Vagina (tissue), 2 donors: ENCODE measurements around the gene COL10A1. TPM values are rescaled to one million over a fixed set of nuclear protein-coding genes. Genes with fewer than 3 reads are reported as not detected.
A peak's percentile ranks its signal among the peaks of the same experiment; 100 is the strongest.
"Not testable (repeated sequence)": the region's sequence is repeated elsewhere in the genome, so short reads cannot be mapped to it uniquely, and the experiment has no call there.

ENCODE experiments used
- DNase-seq, 2 donors: peaks; one replicate each; pipeline ENCODE4 v3.0.0-alpha.2; 2017; ENCODE audit errors: extremely low spot score in 2 of 2
- H3K27ac ChIP-seq: fragments of 200-600 bp; sonication (generic); one replicate; pipeline ENCODE4 v1.5.1; 2019
- H3K27me3 ChIP-seq: fragments of 200-600 bp; sonication (generic); one replicate; pipeline ENCODE4 v1.5.1; 2019
- H3K36me3 ChIP-seq, 2 donors: fragments of 200-600 bp; sonication (generic); one replicate each; pipeline ENCODE4 v1.5.1; 2017 to 2019
- H3K4me1 ChIP-seq: fragments of 200-600 bp; sonication (generic); one replicate; pipeline ENCODE4 v1.5.1; 2019
- H3K4me3 ChIP-seq, 2 donors: fragments of 200-600 bp; sonication (generic); 1 replicate in 1 of 2; 2 replicates in 1 of 2; pipeline ENCODE4 v1.5.1; 2016 to 2019
- H3K9me3 ChIP-seq: fragments of 200-600 bp; sonication (generic); one replicate; pipeline ENCODE4 v1.5.1; 2019
- CTCF ChIP-seq, 3 experiments: fragments of 450-650 bp in 2 of 3; fragments of 200-600 bp in 1 of 3; sonication (generic) in 1 of 3; IDR thresholded peaks; one replicate each; pipeline ENCODE4 v1.5.1; 2017 to 2019; ENCODE audit warnings: antibody characterized with exemption in 3 of 3, mild to moderate bottlenecking in 2 of 3, moderate library complexity in 2 of 3
- POLR2A ChIP-seq, 2 donors: fragments of 450-650 bp; IDR thresholded peaks; one replicate each; pipeline ENCODE4 v1.6.1; 2017; ENCODE audit warnings: antibody characterized with exemption in 2 of 2, mild to moderate bottlenecking in 2 of 2, moderate library complexity in 2 of 2
- POLR2AphosphoS5 ChIP-seq, 2 donors: sonication (generic); formaldehyde crosslinking; IDR thresholded peaks; one replicate each; pipeline ENCODE4 v1.9.0; 2017; ENCODE audit warnings: antibody characterized with exemption in 2 of 2, mild to moderate bottlenecking in 2 of 2, low read depth in 1 of 2; ENCODE audit not compliant: insufficient read depth in 1 of 2
- intact Hi-C: fragments of 100-400 bp; cut with DNase I; formaldehyde crosslinking; loops from one replicate; pipeline ENCODE4 v1.15.1; 2023
- total RNA-seq: library from RNA; depleted of rRNA; stranded (reverse); fragments of >200 nt; gene quantifications from one replicate; pipeline ENCODE4 v1.2.3, GENCODE V29; 2016

The COL10A1 gene
- total RNA-seq, 1 donor from 2014 or later: not detected

- no peak for DNase-seq
- H3K36me3 ChIP-seq: no peaks in the 10 kb centered on the region
- H3K4me1 ChIP-seq: peaks cover 28% of the 10 kb centered on the region
- H3K4me3 ChIP-seq: peak within 1 kb of the TSS; percentile 63 to 78
- H3K27ac ChIP-seq: peak within 1 kb of the TSS; percentile 89
- TF ChIP-seq CTCF (IDR thresholded peaks at IDR 0.05): peak in 1 of 3 experiments; percentile 43
- peak in 1 of 2 donors; percentile 86 for TF ChIP-seq POLR2AphosphoS5 (IDR thresholded peaks at IDR 0.05; ENCODE audit: insufficient read depth in 1 of 2, low read depth in 1 of 2)
- TF ChIP-seq POLR2A (IDR thresholded peaks at IDR 0.05): peak in 1 of 2 donors; percentile 47
- intact Hi-C loops: no loop called here
- no peaks in the 10 kb centered on the region for H3K27me3 ChIP-seq
- no peaks in the 10 kb centered on the region for H3K9me3 ChIP-seq
Observed at GRCh38 chr6:116100419-116101301, 25.3 kb downstream of the COL10A1 start, which contains the start of gene NT5DC1. Gene NT5DC1 (plus strand): TSS chr6:116100853. CDS start chr6:116100931, 78 bp downstream.

- no peak for DNase-seq
- no peaks in the 10 kb centered on the region for H3K27me3 ChIP-seq
- peaks cover 18% of the 10 kb centered on the region for H3K4me1 ChIP-seq
- TF ChIP-seq POLR2AphosphoS5 (IDR thresholded peaks at IDR 0.05; ENCODE audit: insufficient read depth in 1 of 2, low read depth in 1 of 2) (no peak), POLR2A (IDR thresholded peaks at IDR 0.05) (no peak), CTCF (IDR thresholded peaks at IDR 0.05) (no peak)
- intact Hi-C loops: loop anchor here (10.0 kb wide), 1 partner anchor 84 kb away; no protein-coding TSS in a partner anchor
- H3K36me3 ChIP-seq: no peaks in the 10 kb centered on the region
- H3K27ac ChIP-seq: no peak overlapping the region
- no peaks in the 10 kb centered on the region for H3K9me3 ChIP-seq
- no peak overlapping the region for H3K4me3 ChIP-seq
Observed at GRCh38 chr6:116099036-116099435, 26.9 kb downstream of the COL10A1 start.

GRCh38 chr6:116096979-116097816 lies 28.7 kb downstream of the COL10A1 start:
- intact Hi-C loops: loop anchor here (10.0 kb wide), 1 partner anchor 82 kb away; no protein-coding TSS in a partner anchor
- H3K36me3 ChIP-seq: no peaks in the 10 kb centered on the region
- no peaks in the 10 kb centered on the region for H3K27me3 ChIP-seq
- H3K4me1 ChIP-seq: peaks cover 8% of the 10 kb centered on the region
- H3K9me3 ChIP-seq: no peaks in the 10 kb centered on the region
- TF ChIP-seq POLR2A (IDR thresholded peaks at IDR 0.05): no peak
- no peak for TF ChIP-seq CTCF (IDR thresholded peaks at IDR 0.05)
- TF ChIP-seq POLR2AphosphoS5 (IDR thresholded peaks at IDR 0.05; ENCODE audit: insufficient read depth in 1 of 2, low read depth in 1 of 2): no peak
- no peak for DNase-seq
- H3K27ac ChIP-seq: no peak overlapping the region
- no peak overlapping the region for H3K4me3 ChIP-seq

GRCh38 chr6:116096048-116096759 lies 29.7 kb downstream of the COL10A1 start:
- not testable (repeated sequence) for H3K27me3 ChIP-seq, H3K27ac ChIP-seq, H3K9me3 ChIP-seq, H3K4me1 ChIP-seq, DNase-seq, H3K4me3 ChIP-seq, H3K36me3 ChIP-seq
- intact Hi-C loops: loop anchor here (10.0 kb wide), 1 partner anchor 81 kb away; no protein-coding TSS in a partner anchor

- no peak for DNase-seq
- Histone ChIP-seq H3K27ac (no peak overlapping the region), H3K36me3 (no peaks in the 10 kb centered on the region), H3K27me3 (no peaks in the 10 kb centered on the region), H3K9me3 (no peaks in the 10 kb centered on the region), H3K4me1 (no peaks in the 10 kb centered on the region), H3K4me3 (no peak overlapping the region)
- TF ChIP-seq CTCF (IDR thresholded peaks at IDR 0.05) (no peak), POLR2AphosphoS5 (IDR thresholded peaks at IDR 0.05; ENCODE audit: insufficient read depth in 1 of 2, low read depth in 1 of 2) (no peak), POLR2A (IDR thresholded peaks at IDR 0.05) (no peak)
- intact Hi-C loops: loop anchor here (10.0 kb wide), 1 partner anchor 79 kb away; no protein-coding TSS in a partner anchor
Observed at GRCh38 chr6:116094041-116094440, 31.9 kb downstream of the COL10A1 start.
